HCT116 (cell line): ENCODE data around the gene TNPO1. TPM values are rescaled to one million over a fixed set of nuclear protein-coding genes. Genes with fewer than 3 reads are reported as not detected.

Source experiments
- ATAC-seq: fragments of 200-7000 bp; cut with Tn5 transposase; 2 replicates; pipeline ENCODE4 v1.9.1; 2020; ENCODE audit warnings: mild to moderate bottlenecking, moderate library complexity
- BruUV-seq: library from RNA; stranded (reverse); fragments of 400-500 nt; replicated peaks from 2 replicates; lab custom pipeline; 2021; lab: Mats Ljungman, UMichigan
- CTCF ChIA-PET: fragments of 300-600 bp; sonication (Branson Sonifier 250); formaldehyde crosslinking; loops from one replicate; lab custom pipeline; 2021; ENCODE audit warnings: antibody characterized with exemption; lab: Charles Lee
- POLR2A ChIA-PET: fragments of 300-600, 350-600 bp; sonication (Branson Sonifier 250); formaldehyde crosslinking; loops from one replicate; lab custom pipeline; 2021; ENCODE audit warnings: antibody characterized with exemption; lab: Charles Lee
- RAD21 ChIA-PET, 2 experiments: fragments of 300-600 bp; sonication (Branson Sonifier 250); formaldehyde crosslinking; loops; one replicate each; lab custom pipeline; 2023; ENCODE audit warnings: low total read pairs in 2 of 2; ENCODE audit not compliant: uncharacterized antibody in 2 of 2, unreplicated experiment in 2 of 2, low non-redundant PET in 1 of 2; lab: Charles Lee
- DNase-seq: peaks from one replicate; pipeline ENCODE4 v3.0.0-alpha.2; 2010; ENCODE audit warnings: low read depth, low spot score
- H2AFZ ChIP-seq: fragments of 200-600 bp; shearing (Covaris generic), sonication (generic); 2 replicates; pipeline ENCODE4 v1.6.1; 2017; ENCODE audit warnings: low read depth, mixed run types, mixed read lengths, antibody characterized with exemption, low read length; ENCODE audit not compliant: poor library complexity, severe bottlenecking
- H3K27ac ChIP-seq: 2 replicates; pipeline ENCODE4 v1.5.1; 2012; ENCODE audit warnings: low read depth, low read length
- H3K27me3 ChIP-seq: fragments of 200-600 bp; sonication (generic); 2 replicates; pipeline ENCODE4 v1.6.1; 2016; ENCODE audit warnings: mixed run types, low read length, mixed read lengths; ENCODE audit not compliant: insufficient read depth
- H3K36me3 ChIP-seq, 2 experiments: fragments of 200-500 bp in 1 of 2; fragments of 200-600 bp in 1 of 2; sonication (Bioruptor generic) in 1 of 2; sonication (generic) in 1 of 2; 2 replicates each; pipeline versions ENCODE4 v1.5.1 to v1.6.1; 2014 to 2016; ENCODE audit warnings: low read length in 2 of 2, inconsistent platforms in 1 of 2, mixed read lengths in 1 of 2, mixed run types in 1 of 2; ENCODE audit not compliant: insufficient read depth in 2 of 2, control insufficient read depth in 1 of 2
- H3K4me1 ChIP-seq, 2 experiments: fragments of 200-600 bp in 1 of 2; sonication (generic) in 1 of 2; 2 replicates each; pipeline versions ENCODE4 v1.5.1 to v1.6.1; 2012 to 2017; ENCODE audit warnings: low read length in 2 of 2, inconsistent platforms in 1 of 2, mild to moderate bottlenecking in 1 of 2, mixed read lengths in 1 of 2, mixed run types in 1 of 2, moderate library complexity in 1 of 2; ENCODE audit not compliant: insufficient read depth in 2 of 2, control insufficient read depth in 1 of 2
- H3K4me2 ChIP-seq: fragments of 200-600 bp; sonication (generic); 2 replicates; pipeline ENCODE4 v1.6.1; 2017; ENCODE audit warnings: mixed run types, low read length, mixed read lengths
- H3K4me3 ChIP-seq, 2 experiments: fragments of 200-600 bp in 1 of 2; sonication (generic) in 1 of 2; replicated peaks in 1 of 2; 2 replicates each; pipeline ENCODE4 v1.5.1; 2011 to 2016; ENCODE audit warnings: low read length in 2 of 2, control low read depth in 1 of 2, low read depth in 1 of 2, mild to moderate bottlenecking in 1 of 2, mixed read lengths in 1 of 2, mixed run types in 1 of 2
- H3K79me2 ChIP-seq: fragments of 200-600 bp; sonication (generic); 2 replicates; pipeline ENCODE4 v1.6.1; 2017; ENCODE audit warnings: mild to moderate bottlenecking, mixed run types, low read length, moderate library complexity, mixed read lengths; ENCODE audit not compliant: insufficient read depth
- H3K9ac ChIP-seq: fragments of 200-600 bp; sonication (generic); 2 replicates; pipeline ENCODE4 v1.6.1; 2016; ENCODE audit warnings: low read length, mixed read lengths
- H3K9me2 ChIP-seq: fragments of 200-600 bp; sonication (generic), shearing (Covaris generic); 2 replicates; pipeline ENCODE4 v1.6.1; 2017; ENCODE audit warnings: mixed run types, mild to moderate bottlenecking, moderate library complexity; ENCODE audit not compliant: insufficient read depth
- H3K9me3 ChIP-seq, 2 experiments: fragments of 200-500 bp in 1 of 2; fragments of 200-600 bp in 1 of 2; sonication (Bioruptor generic) in 1 of 2; sonication (generic) in 1 of 2; 2 replicates each; pipeline ENCODE4 v1.6.1; 2014 to 2017; ENCODE audit warnings: low read length in 2 of 2, mixed read lengths in 2 of 2, inconsistent platforms in 1 of 2, low read depth in 1 of 2, mild to moderate bottlenecking in 1 of 2, mixed run types in 1 of 2, moderate library complexity in 1 of 2; ENCODE audit not compliant: control insufficient read depth in 1 of 2, insufficient read depth in 1 of 2
- H4K20me1 ChIP-seq: fragments of 200-600 bp; sonication (generic), shearing (Covaris generic); 2 replicates; pipeline ENCODE4 v1.6.1; 2017; ENCODE audit warnings: mixed run types, mild to moderate bottlenecking, moderate library complexity; ENCODE audit not compliant: insufficient read depth
- ATF3 ChIP-seq: IDR thresholded peaks from 2 replicates; pipeline ENCODE4 v1.6.1; 2012
- CEBPB ChIP-seq: IDR thresholded peaks from 2 replicates; pipeline ENCODE4 v1.6.1; 2012; ENCODE audit warnings: low read depth
- EZH2phosphoT487 ChIP-seq: fragments of 200-600 bp; IDR thresholded peaks from 2 replicates; pipeline ENCODE4 v1.6.1; 2018; ENCODE audit warnings: antibody characterized with exemption, borderline replicate concordance
- FOSL1 ChIP-seq: IDR thresholded peaks from 2 replicates; pipeline ENCODE4 v1.6.1; 2012; ENCODE audit warnings: low read depth
- JUND ChIP-seq: IDR thresholded peaks from 2 replicates; pipeline ENCODE4 v1.6.1; 2012
- MAX ChIP-seq: IDR thresholded peaks from 2 replicates; pipeline ENCODE4 v1.6.1; 2012
- POLR2A ChIP-seq: IDR thresholded peaks from 2 replicates; pipeline ENCODE4 v1.7.0; 2011; ENCODE audit warnings: borderline replicate concordance; ENCODE audit not compliant: insufficient read depth, insufficient read length; ENCODE audit errors: extremely low read depth
- REST ChIP-seq: IDR thresholded peaks from 2 replicates; pipeline ENCODE4 v1.6.1; 2012; ENCODE audit warnings: low read depth
- SRF ChIP-seq: IDR thresholded peaks from 2 replicates; pipeline ENCODE4 v1.6.1; 2012; ENCODE audit warnings: low read depth
- ZBTB33 ChIP-seq: IDR thresholded peaks from 2 replicates; pipeline ENCODE4 v1.6.1; 2011; ENCODE audit warnings: mild to moderate bottlenecking, low read length, moderate library complexity; ENCODE audit not compliant: insufficient replicate concordance; ENCODE audit errors: extremely low read depth
- intact Hi-C: fragments of 100-400 bp; cut with micrococcal nuclease; formaldehyde crosslinking; loops from 2 replicates; pipeline ENCODE4 v1.10.0; 2022
- total RNA-seq: library from RNA; stranded (reverse); gene quantifications from one replicate; pipeline ENCODE4 v1.2.1, GENCODE V29; 2021; ENCODE audit not compliant: unreplicated experiment

The TNPO1 gene
- total RNA-seq, 1 experiment from 2014 or later, result 104 TPM

- H3K9me3 ChIP-seq, result no peaks in the 10 kb centered on the region
- no peak for DNase-seq
- CTCF ChIA-PET, result no interaction called here
- TF ChIP-seq REST (no peak), POLR2A (no peak), CEBPB (no peak), JUND (no peak), FOSL1 (no peak), ATF3 (no peak), SRF (no peak), ZBTB33 (no peak), EZH2phosphoT487 (no peak), MAX (no peak)
- TF ChIP-seq, all 23 proteins: peak for 0
- Histone ChIP-seq H4K20me1 (no peaks in the 10 kb centered on the region), H3K27ac (no peak overlapping the region), H3K79me2 (peaks cover 17% of the 10 kb centered on the region), H2AFZ (no peak overlapping the region), H3K4me1 (peaks cover 12 to 32% of the 10 kb centered on the region in 2 experiments), H3K27me3 (no peaks in the 10 kb centered on the region), H3K9me2 (no peaks in the 10 kb centered on the region), H3K36me3 (no peaks in the 10 kb centered on the region), H3K4me2 (no peak overlapping the region), H3K4me3 (no peak overlapping the region), H3K9ac (no peak overlapping the region)
- ATAC-seq, result no peak
- intact Hi-C loops, result no loop called here
- no TSS peak for BruUV-seq
- POLR2A ChIA-PET, result no interaction called here
- RAD21 ChIA-PET, result interaction anchor here in 1 of 2 experiments (0.6 kb wide), 1 partner anchor 313 kb away, joined by 4 read pairs; no protein-coding TSS in a partner anchor
Measured at GRCh38 chr5:72844218-72844603, 27.8 kb downstream of the TNPO1 start.
